HG03439 (cell line): ENCODE measurements around the gene DHRS4.
"Not testable (repeated sequence)": the region's sequence is repeated elsewhere in the genome, so short reads cannot be mapped to it uniquely, and the experiment has no call there.

Source experiments
- ATAC-seq: cut with Tn5 transposase; IDR thresholded peaks from one replicate; pipeline ENCODE4 v1.9.1; 2021; ENCODE audit warnings: mild to moderate bottlenecking, moderate library complexity; ENCODE audit not compliant: unreplicated experiment

The DHRS4 gene

GRCh38 chr14:23981951-23982813, 28.6 kb downstream of the DHRS4 start:
- not testable (repeated sequence) for ATAC-seq

GRCh38 chr14:23984891-23985602, 31.5 kb downstream of the DHRS4 start:
- ATAC-seq, result no peak

DNA sequence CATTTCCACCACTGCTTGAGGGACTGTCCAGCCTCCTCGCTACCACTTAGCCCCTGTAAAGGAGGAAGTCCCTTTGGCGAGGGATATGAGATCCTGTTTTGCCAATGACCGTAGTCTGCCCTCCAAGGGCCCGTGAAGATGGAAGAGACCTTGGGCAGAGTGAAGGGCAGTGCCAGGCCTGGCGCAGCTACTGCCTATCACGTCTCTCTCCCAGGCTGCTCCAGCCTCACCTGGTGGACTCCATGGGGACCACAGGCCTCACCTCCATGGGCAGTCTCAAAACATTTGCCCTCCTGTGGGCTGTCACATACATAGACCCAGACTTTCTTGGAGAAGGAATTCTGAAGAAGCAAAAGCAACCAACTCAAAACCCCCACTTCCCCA, 34.6 kb downstream of the DHRS4 start:
- peak; percentile 4 for ATAC-seq

GRCh38 chr14:23988607-23989363, 35.2 kb downstream of the DHRS4 start, which contains the start of gene DHRS4L2:
Gene DHRS4L2 (plus strand): TSS chr14:23988929. CDS start chr14:23988948, 19 bp downstream.
- ATAC-seq, result peak; percentile 90

GRCh38 chr14:23989734-23990445, 36.3 kb downstream of the DHRS4 start:
- not testable (repeated sequence) for ATAC-seq

GRCh38 chr14:23990961-23991360, 37.4 kb downstream of the DHRS4 start:
- not testable (repeated sequence) for ATAC-seq

DNA sequence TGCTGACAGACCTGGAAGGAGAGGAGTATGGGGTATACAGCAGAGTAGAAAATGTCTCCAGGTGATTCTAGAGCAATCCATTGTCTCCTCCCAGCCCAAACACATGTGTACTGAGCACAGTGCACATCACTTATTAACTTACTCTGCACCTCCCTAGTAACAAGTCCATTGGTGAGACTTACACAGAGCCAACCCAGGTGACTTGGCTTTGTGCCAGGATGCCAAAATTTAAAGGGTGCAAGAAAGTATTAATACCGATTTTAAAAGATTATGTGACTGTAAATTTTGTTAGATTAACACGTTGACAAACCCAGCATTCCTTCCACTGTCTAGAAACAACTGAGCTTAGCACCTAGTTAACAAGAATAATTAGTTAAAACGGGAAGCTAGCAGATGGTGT, 39.5 kb downstream of the DHRS4 start:
- not testable (repeated sequence) for ATAC-seq

DNA sequence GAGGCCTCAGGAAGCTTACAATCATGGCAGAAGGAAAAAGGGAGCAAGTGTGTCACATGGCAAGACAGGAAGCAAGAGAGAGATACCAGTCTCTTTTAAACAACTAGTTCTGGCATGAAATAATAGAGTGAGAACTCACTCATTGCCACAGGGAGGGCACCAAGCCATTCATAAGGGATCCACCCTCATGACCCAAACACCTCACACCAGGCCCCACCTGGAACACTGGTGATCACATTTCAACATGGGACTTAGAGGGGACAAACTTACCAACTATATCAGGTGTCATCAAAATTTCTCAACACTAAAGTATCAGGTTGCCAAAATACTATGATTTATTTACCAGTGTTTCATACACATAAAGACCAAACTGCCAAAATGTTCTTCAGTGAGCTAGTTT, 42.4 kb downstream of the DHRS4 start:
- not testable (repeated sequence) for ATAC-seq

DNA sequence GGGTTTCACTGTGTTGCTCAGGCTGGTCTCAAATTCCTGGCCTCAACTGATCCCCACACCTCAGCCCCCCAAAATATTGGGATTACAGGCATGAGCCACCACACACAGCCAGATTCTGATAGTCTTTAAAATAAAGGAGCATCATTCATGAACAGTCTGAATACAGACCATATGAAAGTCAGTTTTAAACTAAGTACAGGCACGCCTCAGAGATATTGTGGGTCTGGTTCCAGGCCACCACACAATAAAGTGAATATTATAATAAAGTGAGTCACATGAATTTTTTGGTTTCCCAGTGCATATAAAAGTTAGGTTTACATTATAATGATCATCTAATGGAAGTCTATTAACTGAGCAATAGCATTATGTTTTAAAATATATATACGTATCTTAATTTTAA, 43.3 kb downstream of the DHRS4 start:
- ATAC-seq, result not testable (repeated sequence)

DNA sequence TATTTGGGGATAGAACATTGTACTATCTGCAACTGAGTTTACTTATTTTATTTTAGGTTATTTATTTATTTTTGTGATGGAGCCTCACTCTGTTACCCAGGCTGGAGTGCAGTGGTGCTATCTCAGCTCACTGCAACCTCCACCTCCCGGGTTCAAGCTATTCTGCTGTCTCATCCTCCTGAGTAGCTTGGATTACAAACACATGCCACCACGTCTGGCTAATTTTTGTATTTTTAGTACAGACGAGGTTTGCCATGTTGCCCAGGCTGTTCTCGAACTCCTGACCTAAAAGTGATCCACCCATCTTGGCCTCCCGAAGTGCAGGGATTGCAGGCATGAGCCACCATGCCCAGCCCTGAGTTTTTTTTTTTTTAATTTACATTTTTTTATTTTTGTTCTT, 46.1 kb downstream of the DHRS4 start:
- not testable (repeated sequence) for ATAC-seq

- not testable (repeated sequence) for ATAC-seq
These were observed 47.5 kb downstream of the DHRS4 start for GRCh38 chr14:24001078-24001477.

GRCh38 chr14:24001679-24002078, 48.1 kb downstream of the DHRS4 start:
- not testable (repeated sequence) for ATAC-seq

GRCh38 chr14:24006471-24006816, 52.9 kb downstream of the DHRS4 start:
- peak; percentile 33 for ATAC-seq

GRCh38 chr14:24006817-24007652, 53.5 kb downstream of the DHRS4 start:
- peak; percentile 93 for ATAC-seq

DNA sequence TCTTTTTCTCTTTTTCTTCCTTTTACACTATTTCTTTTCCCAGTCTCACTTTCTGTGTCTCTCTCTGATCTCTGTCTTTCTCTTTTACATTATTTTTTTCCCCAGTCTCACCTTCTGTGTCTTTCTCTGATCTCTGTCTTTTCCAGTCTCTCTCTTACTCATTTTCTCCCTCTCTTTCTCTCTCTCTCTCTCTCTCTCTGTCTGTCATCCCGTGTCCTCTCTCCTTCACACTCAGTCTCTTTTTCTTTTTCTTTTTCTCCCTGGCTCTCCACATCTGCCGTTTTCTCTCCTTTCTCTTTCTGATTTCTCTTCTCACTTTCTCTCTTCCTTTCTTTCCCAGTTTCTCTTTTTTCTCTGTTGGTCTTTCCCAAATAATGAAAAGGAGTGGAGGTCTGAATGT, 57.5 kb downstream of the DHRS4 start:
- ATAC-seq, result no peak

- not testable (repeated sequence) for ATAC-seq
These were observed 59.2 kb downstream of the DHRS4 start for GRCh38 chr14:24012726-24013273.

GRCh38 chr14:24013654-24014514, 60.3 kb downstream of the DHRS4 start:
- ATAC-seq, result peak; percentile 54

- not testable (repeated sequence) for ATAC-seq
These were observed 62.2 kb downstream of the DHRS4 start for GRCh38 chr14:24015745-24016144.
